C4-2B (cell line): ENCODE results near the gene PLPPR3.

Experiments used
- ZFX ChIP-seq: fragments of 450-650 bp; IDR thresholded peaks from 2 replicates; pipeline ENCODE4 v1.6.1; 2017
- TF ChIP-seq, protein P1 (sequence below): fragments of 450-650 bp; conservative IDR thresholded peaks from 2 replicates; pipeline ENCODE4 v1.5.1; 2017; ENCODE audit warnings: mild to moderate bottlenecking

DNA sequence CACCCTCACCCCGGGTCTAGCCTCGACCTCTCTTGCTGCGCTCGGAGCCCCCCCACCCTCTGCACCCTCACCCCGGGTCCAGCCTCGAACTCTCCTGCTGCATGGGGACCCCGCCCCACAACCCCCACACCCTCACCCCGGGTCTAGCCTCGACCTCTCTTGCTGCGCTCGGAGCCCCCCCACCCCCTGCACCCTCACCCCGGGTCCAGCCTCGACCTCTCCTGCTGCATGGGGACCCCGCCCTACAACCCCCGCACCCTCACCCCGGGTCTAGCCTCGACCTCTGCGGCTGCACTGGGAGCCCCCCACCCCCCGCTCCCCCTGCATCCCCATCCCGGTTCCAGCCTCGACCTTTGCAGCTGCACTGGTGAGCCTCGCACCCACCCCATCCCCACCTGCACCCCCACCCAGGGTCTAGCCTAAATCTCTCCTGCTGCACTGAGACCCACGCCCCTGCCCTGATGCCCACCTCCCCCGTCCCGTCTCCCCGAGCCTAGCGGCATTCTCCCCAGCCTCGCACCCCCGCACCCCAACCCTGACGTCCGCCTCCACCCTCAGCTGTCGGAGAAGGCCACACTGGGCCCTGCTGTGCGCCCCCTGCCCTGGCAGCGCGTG lies 39.5 kb upstream of the PLPPR3 start:
- TF ChIP-seq, protein P1, sequence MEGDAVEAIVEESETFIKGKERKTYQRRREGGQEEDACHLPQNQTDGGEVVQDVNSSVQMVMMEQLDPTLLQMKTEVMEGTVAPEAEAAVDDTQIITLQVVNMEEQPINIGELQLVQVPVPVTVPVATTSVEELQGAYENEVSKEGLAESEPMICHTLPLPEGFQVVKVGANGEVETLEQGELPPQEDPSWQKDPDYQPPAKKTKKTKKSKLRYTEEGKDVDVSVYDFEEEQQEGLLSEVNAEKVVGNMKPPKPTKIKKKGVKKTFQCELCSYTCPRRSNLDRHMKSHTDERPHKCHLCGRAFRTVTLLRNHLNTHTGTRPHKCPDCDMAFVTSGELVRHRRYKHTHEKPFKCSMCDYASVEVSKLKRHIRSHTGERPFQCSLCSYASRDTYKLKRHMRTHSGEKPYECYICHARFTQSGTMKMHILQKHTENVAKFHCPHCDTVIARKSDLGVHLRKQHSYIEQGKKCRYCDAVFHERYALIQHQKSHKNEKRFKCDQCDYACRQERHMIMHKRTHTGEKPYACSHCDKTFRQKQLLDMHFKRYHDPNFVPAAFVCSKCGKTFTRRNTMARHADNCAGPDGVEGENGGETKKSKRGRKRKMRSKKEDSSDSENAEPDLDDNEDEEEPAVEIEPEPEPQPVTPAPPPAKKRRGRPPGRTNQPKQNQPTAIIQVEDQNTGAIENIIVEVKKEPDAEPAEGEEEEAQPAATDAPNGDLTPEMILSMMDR, result no peak
- TF ChIP-seq ZFX, result no peak
